Duodenal mucosa (tissue), 2 donors: Measurements from ENCODE around the gene MTFP1.

Experiments
- H3K27ac ChIP-seq: one replicate; pipeline ENCODE4 v1.7.0; 2013; ENCODE audit warnings: low read depth, low read length
- H3K27me3 ChIP-seq, 2 donors: one replicate each; pipeline ENCODE4 v1.7.0; 2013; ENCODE audit warnings: low read length in 2 of 2, control low read depth in 1 of 2; ENCODE audit not compliant: insufficient read depth in 2 of 2, control insufficient read depth in 1 of 2
- H3K36me3 ChIP-seq, 2 donors: one replicate each; pipeline ENCODE4 v1.7.0; 2013; ENCODE audit warnings: low read length in 2 of 2, control low read depth in 1 of 2; ENCODE audit not compliant: insufficient read depth in 2 of 2, control insufficient read depth in 1 of 2
- H3K4me1 ChIP-seq, 2 donors: one replicate each; pipeline ENCODE4 v1.7.0; 2013; ENCODE audit warnings: low read length in 2 of 2, control low read depth in 1 of 2; ENCODE audit not compliant: insufficient read depth in 2 of 2, control insufficient read depth in 1 of 2
- H3K4me3 ChIP-seq, 2 donors: one replicate each; pipeline ENCODE4 v1.7.0; 2013; ENCODE audit warnings: low read length in 2 of 2, low read depth in 1 of 2
- H3K9ac ChIP-seq, 2 donors: one replicate each; pipeline ENCODE4 v1.7.0; 2013; ENCODE audit warnings: low read length in 2 of 2, low read depth in 1 of 2
- H3K9me3 ChIP-seq, 2 donors: one replicate each; pipeline ENCODE4 v1.7.0; 2013; ENCODE audit warnings: low read length in 2 of 2, control low read depth in 1 of 2; ENCODE audit not compliant: control insufficient read depth in 1 of 2

Gene MTFP1

DNA sequence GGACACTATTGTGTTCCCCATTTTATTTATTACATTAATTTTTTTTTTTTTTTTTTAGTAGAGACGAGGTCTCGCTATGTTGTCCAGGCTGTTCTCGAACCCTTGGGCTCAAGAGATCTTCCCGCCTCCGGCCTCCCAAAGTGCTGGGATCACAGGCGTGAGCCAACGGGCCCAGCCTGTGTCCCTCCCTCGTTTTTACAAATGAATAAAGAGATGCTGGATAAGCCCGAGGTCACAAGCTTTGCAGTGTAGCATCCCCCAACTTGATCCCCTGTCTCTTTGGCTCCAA is 297 bp upstream of the MTFP1 start:
- H3K27ac ChIP-seq, result no peak overlapping the region
- peaks cover 3 to 15% of the 10 kb centered on the region in 2 donors for H3K36me3 ChIP-seq
- H3K9ac ChIP-seq, result peak overlapping the region; percentile 76 to 92
- H3K9me3 ChIP-seq, result no peaks in the 10 kb centered on the region
- H3K4me1 ChIP-seq, result peaks cover 45 to 60% of the 10 kb centered on the region in 2 donors
- no peaks in the 10 kb centered on the region for H3K27me3 ChIP-seq
- peak overlapping the region; percentile 74 to 82 for H3K4me3 ChIP-seq

DNA sequence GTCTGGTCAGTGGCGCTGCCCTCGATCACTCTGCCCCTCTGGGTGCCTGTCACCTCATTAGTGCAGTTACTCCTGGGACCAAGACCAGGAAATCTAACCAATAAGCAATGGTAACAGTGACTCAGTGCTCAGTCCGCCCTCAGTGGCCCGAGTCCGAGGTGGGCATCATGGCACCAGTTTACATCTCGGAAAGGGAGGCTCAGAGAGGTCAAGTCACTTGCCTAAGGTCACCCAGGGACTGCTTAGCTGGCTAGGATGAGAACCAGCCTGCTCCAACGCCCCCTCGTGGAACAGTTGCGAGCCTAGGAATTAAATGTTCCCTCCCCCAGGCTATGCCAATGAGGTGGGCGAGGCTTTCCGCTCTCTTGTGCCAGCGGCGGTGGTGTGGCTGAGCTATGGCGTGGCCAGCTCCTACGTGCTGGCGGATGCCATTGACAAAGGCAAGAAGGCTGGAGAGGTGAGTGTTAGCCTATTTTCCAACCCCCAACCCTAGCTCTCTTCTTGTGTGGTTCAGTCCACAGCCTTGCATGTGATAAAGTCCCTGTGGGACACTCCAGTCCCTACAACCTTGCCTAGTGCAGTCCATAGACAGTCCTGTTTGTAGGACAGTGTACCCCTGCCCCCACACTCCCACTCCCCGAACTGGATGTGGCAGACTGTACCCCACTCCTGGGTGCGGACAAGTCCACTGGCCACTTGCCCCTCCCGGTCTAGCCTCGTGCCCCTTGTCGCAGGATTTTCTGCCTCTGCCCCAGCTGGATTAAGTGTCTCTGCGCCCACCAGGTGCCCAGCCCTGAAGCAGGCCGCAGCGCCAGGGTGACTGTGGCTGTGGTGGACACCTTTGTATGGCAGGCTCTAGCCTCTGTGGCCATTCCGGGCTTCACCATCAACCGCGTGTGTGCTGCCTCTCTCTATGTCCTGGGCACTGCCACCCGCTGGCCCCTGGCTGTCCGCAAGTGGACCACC is 1.1 kb downstream of the MTFP1 start:
- Histone ChIP-seq H3K9ac (peak overlapping the region; percentile 70 to 76), H3K36me3 (peaks cover 0 to 11% of the 10 kb centered on the region in 2 donors), H3K4me3 (peak overlapping the region; percentile 74 to 82), H3K27ac (peak overlapping the region; percentile 65), H3K4me1 (peaks cover 31 to 46% of the 10 kb centered on the region in 2 donors), H3K9me3 (no peaks in the 10 kb centered on the region), H3K27me3 (no peaks in the 10 kb centered on the region)

GRCh38 chr22:30427871-30428270 is 2.3 kb downstream of the MTFP1 start:
- H3K4me1 ChIP-seq, result peaks cover 20 to 34% of the 10 kb centered on the region in 2 donors
- H3K36me3 ChIP-seq, result peaks cover 0 to 11% of the 10 kb centered on the region in 2 donors
- H3K9ac ChIP-seq, result no peak overlapping the region
- no peak overlapping the region for H3K4me3 ChIP-seq
- H3K9me3 ChIP-seq, result no peaks in the 10 kb centered on the region
- no peak overlapping the region for H3K27ac ChIP-seq
- no peaks in the 10 kb centered on the region for H3K27me3 ChIP-seq

GRCh38 chr22:30429887-30430286 is 4.3 kb downstream of the MTFP1 start:
- H3K9me3 ChIP-seq, result no peaks in the 10 kb centered on the region
- no peaks in the 10 kb centered on the region for H3K27me3 ChIP-seq
- peaks cover 0 to 11% of the 10 kb centered on the region in 2 donors for H3K36me3 ChIP-seq
- H3K4me1 ChIP-seq, result peaks cover 10 to 22% of the 10 kb centered on the region in 2 donors
- no peak overlapping the region for H3K27ac ChIP-seq
- no peak overlapping the region for H3K4me3 ChIP-seq
- no peak overlapping the region for H3K9ac ChIP-seq

DNA sequence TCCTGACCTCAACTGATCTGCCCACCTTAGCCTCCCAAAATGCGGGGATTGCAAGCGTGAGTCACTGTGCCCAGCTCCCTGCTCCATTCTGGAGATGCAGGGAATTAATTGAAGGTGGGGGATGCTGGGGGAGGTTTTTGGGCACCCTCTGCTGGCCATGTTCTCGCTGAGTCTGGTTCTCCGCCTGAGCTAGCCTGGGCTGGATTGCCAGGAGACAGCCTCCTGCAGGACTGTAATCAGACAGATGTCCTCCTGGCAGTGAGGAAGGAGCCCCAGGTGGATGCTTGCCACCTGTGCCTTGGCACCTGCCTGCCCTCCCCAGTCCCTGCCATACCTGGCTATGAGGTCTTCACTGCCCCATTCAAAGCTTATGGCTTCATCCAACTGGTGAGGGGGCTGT is 5.4 kb downstream of the MTFP1 start:
- no peaks in the 10 kb centered on the region for H3K27me3 ChIP-seq
- peaks cover 0 to 11% of the 10 kb centered on the region in 2 donors for H3K36me3 ChIP-seq
- no peak overlapping the region for H3K4me3 ChIP-seq
- peaks cover 8 to 12% of the 10 kb centered on the region in 2 donors for H3K4me1 ChIP-seq
- no peak overlapping the region for H3K27ac ChIP-seq
- no peaks in the 10 kb centered on the region for H3K9me3 ChIP-seq
- H3K9ac ChIP-seq, result no peak overlapping the region

DNA sequence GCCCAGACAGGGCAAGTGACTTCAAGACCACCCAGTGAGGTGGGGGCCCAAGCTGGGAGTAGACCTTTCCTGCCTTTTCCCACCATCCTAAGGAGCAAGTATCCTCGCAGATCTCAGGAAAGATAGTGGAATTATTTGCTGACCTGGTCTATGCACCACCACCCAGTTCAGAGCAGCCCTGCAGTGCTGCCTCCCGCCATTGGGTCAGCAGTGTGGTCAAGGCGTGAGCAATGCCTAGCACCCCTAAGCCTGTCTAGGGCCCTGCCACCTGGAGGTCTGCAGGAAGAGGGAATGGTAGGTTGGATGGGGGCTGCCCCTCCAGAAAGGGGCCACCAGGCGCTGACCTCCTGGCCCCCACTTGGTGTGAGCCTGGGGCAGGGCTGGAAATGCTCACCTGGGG is 6.5 kb downstream of the MTFP1 start:
- H3K27ac ChIP-seq, result no peak overlapping the region
- H3K4me3 ChIP-seq, result no peak overlapping the region
- no peak overlapping the region for H3K9ac ChIP-seq
- H3K9me3 ChIP-seq, result no peaks in the 10 kb centered on the region
- peaks cover 0 to 11% of the 10 kb centered on the region in 2 donors for H3K36me3 ChIP-seq
- H3K4me1 ChIP-seq, result peaks cover under 1 to 3% of the 10 kb centered on the region in 2 donors
- no peaks in the 10 kb centered on the region for H3K27me3 ChIP-seq

- Histone ChIP-seq H3K36me3 (peaks cover 0 to 11% of the 10 kb centered on the region in 2 donors), H3K27ac (no peak overlapping the region), H3K4me1 (peaks cover 0 to 3% of the 10 kb centered on the region in 2 donors), H3K9ac (no peak overlapping the region), H3K4me3 (no peak overlapping the region), H3K9me3 (no peaks in the 10 kb centered on the region), H3K27me3 (no peaks in the 10 kb centered on the region)
Observed at GRCh38 chr22:30432520-30432919, 7.0 kb downstream of the MTFP1 start.

GRCh38 chr22:30433227-30433626 is 7.7 kb downstream of the MTFP1 start:
- no peak overlapping the region for H3K9ac ChIP-seq
- H3K9me3 ChIP-seq, result no peaks in the 10 kb centered on the region
- peaks cover 0 to 7% of the 10 kb centered on the region in 2 donors for H3K36me3 ChIP-seq
- H3K4me1 ChIP-seq, result peaks cover 4 to 5% of the 10 kb centered on the region in 2 donors
- no peak overlapping the region for H3K27ac ChIP-seq
- H3K27me3 ChIP-seq, result no peaks in the 10 kb centered on the region
- no peak overlapping the region for H3K4me3 ChIP-seq

GRCh38 chr22:30433773-30434172 is 8.2 kb downstream of the MTFP1 start:
- Histone ChIP-seq H3K9ac (no peak overlapping the region), H3K27ac (no peak overlapping the region), H3K9me3 (no peaks in the 10 kb centered on the region), H3K36me3 (peaks cover 0 to 2% of the 10 kb centered on the region in 2 donors), H3K4me1 (peaks cover 9 to 11% of the 10 kb centered on the region in 2 donors), H3K4me3 (no peak overlapping the region), H3K27me3 (no peaks in the 10 kb centered on the region)

- Histone ChIP-seq H3K9ac (no peak overlapping the region), H3K4me1 (peaks cover 9 to 11% of the 10 kb centered on the region in 2 donors), H3K36me3 (no peaks in the 10 kb centered on the region)
Observed at GRCh38 chr22:30434843-30435242, 9.3 kb downstream of the MTFP1 start.

More at GRCh38 chr22:30434843-30435242, 9.3 kb downstream of the MTFP1 start:
- no peaks in the 10 kb centered on the region for H3K9me3 ChIP-seq
- no peak overlapping the region for H3K4me3 ChIP-seq
- H3K27me3 ChIP-seq, result no peaks in the 10 kb centered on the region
- no peak overlapping the region for H3K27ac ChIP-seq
